Stimulated activated CD4-positive, alpha-beta T cell treated with anti-CD3 and anti-CD28 coated beads, Interleukin-15, amount 100 ng/mL, for 24 hours (primary cell): ENCODE measurements around the gene EOGT.

ENCODE experiments used
- DNase-seq: peaks from one replicate; pipeline ENCODE4 v3.0.0-alpha.2; 2020

EOGT gene

GRCh38 chr3:69013253-69014021 is at the start of gene EOGT:
Gene EOGT, minus strand, starts transcription at chr3:69013684. Its CDS starts 3,838 bp downstream, at chr3:69009846.
- peak; percentile 91 for DNase-seq

GRCh38 chr3:69059688-69060087 is 46.2 kb upstream of the EOGT start:
- DNase-seq: no peak

DNA sequence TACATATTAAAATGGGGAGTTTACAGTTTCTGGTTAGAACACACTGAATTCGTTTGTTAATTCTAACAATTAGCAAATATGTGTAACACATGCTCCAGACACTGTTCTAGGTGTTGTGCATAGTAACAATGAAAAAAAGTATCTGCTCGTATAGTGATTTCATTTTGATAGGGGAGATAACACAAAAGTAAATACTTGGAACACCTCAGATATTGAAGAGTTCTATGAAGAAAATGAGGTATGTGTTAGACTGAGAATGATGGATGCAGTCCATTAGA is 45.4 kb upstream of the EOGT start:
- no peak for DNase-seq

- no peak for DNase-seq
These were observed 44.9 kb upstream of the EOGT start for GRCh38 chr3:69058180-69058946.

GRCh38 chr3:69052472-69052898 is 39.0 kb upstream of the EOGT start:
- no peak for DNase-seq

DNA sequence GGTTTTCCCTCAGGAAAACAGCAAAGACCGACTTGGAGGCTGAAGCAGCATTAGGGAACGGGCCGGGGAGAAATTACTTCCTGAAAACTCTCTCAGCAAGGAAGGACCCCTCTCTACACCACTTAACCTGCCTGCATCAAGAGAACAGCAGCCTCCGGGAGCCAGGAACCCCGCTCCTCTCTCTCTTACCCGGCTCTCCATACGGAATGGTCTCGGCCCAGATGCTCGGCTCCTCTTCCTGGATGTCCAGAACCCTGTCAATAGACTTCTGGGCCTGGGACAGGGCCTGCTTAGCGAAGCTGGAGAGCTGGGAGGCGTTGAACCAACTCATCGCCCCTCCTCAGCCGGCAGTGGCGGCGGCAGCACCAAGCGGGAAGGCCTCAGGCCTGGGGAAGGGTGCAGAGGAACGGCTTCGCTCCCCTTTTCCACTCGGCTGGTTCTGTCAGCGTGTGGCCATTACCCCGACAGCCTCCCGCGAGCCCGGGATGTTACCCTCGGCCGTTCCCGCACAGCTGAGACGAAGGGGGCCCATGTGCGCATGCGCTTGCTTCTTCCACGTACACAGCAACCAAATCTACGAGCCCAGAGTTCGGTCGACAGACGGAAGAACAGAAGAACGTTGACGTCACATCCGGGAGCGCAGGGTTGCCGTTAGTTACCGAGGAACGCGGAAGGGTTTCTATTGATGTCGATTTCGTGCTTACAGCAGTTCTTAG is 38.4 kb upstream of the EOGT start, which contains the start of gene TMF1:
Gene TMF1 (minus strand): TSS at position 578 of the 716 bp plus-strand sequence. CDS start 247 bp downstream, at position 331.
- DNase-seq: peak; percentile 98

GRCh38 chr3:69048990-69049389 is 35.5 kb upstream of the EOGT start:
- DNase-seq: no peak

DNA sequence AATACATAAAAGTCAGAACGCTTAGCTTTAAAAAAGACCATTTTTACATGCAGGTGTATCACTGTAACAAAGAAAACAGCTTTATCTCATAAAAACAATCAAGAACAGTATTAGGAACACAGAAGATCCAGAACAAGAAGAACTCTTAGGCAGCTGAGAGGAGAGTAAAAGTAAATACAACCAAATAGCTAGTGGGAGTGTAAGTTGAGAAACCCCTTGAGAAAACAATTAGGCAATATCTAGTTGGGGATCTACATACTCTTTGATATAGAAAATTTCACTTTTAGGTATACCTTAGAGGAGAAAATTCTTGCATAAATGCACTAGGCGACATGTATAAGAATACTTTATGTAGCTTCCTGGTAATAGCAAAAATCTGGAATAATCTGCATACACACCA is 31.1 kb upstream of the EOGT start:
- DNase-seq: no peak

DNA sequence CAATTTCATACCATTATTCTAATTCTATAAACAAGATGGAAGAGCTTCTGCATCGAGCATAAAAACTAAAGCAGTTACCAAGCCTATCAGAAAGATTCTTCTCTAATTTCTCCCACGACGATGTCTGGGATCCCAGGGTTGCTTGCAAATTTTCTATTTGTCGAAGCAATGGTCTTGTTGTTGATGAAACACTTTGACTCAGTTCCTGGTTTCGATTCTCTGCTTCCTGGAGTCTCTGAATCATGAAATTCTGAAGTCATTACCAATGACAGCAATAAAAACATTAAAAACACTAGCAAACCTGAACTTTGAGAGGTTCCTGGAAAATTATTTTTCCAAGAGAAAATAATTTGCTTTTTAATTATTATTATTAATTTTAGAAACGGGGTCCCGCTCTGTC is 20.0 kb upstream of the EOGT start:
- no peak for DNase-seq

- DNase-seq: no peak
These were observed 19.3 kb upstream of the EOGT start for GRCh38 chr3:69032737-69033136.

DNA sequence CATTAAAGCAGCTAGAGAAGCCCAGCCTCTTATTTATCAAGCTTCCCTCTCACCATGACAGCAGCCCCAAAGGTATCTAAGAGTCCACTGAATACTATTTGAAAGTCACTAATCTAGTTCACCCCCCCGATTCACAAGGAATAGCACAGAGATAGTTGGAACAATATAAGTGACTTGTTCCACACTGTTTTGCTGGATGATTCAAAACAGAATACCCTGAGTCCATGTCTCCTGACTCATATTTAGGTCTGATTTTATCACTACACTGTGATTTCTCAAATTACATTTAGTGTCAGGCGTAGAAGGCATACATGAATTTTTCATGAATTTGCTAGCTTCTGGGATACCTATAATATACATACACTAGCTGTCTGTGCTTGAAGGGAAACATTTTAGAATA is 18.7 kb upstream of the EOGT start:
- DNase-seq: no peak

GRCh38 chr3:69031635-69032034 is 18.2 kb upstream of the EOGT start:
- DNase-seq: no peak

DNA sequence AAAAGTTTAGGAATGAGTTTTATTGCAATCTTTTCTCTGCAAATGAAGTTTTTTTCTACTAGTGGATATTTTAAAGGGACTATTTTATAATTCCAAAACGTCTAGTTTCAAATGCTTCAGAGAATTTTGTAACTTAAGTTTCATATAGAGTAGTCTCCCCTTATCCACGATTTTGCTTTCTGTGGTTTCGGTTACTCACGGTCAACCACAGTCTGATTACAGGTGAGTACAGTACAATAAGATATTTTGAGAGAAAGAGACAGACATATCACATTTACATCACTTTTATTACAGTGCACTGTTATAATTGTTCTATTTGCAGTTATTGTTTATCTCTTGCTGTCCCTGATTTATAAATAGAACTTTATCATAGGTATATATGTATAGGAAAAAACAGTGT is 7.4 kb upstream of the EOGT start:
- DNase-seq: no peak

DNA sequence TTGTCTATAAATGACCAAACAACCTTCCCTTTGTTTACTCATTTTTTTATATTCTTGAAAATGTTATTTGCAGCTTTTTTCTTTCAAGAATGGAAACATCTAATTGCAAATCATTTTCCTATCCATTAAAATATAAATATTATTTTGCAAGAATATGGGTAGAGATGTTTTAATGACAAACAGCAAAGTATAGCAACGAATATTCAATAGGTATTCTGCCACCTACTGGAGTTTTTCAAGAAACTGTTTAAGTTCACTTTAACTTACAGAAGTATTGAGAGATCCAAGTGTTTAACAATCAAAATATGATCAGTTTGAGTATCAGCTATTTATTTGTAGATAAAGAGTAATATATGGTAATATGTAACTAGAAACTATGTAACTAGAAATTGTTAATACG is 6.9 kb upstream of the EOGT start:
- DNase-seq: no peak

GRCh38 chr3:69016901-69017300 is 3.4 kb upstream of the EOGT start:
- no peak for DNase-seq

- DNase-seq: no peak
These were observed 2.6 kb upstream of the EOGT start for GRCh38 chr3:69016102-69016501.

DNA sequence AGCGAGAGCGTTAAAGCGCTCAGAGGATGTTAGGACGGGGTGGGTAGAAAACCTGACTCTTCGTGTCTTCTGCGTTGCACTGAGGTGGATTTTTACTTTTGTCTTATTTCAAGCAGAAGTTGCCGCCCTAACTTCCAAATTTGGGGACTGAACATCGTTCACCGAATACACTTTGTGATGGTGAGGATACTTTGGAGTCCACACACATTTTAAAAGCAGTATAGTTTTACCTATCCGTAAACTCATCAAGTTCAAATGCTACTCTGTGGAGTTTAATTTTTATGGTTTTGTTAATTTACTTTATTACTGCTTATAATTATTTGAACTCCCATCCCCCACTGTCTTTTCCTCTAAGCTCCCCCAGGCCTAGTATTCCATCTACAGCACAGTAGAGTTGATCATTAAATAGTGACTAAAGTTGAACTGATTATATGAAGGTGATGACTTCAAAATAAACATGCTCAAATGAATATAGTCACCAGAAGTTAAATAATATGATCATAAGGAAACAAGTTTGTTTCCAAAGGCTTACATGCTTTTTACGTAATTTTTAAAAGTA is 617 bp upstream of the EOGT start:
- no peak for DNase-seq

DNA sequence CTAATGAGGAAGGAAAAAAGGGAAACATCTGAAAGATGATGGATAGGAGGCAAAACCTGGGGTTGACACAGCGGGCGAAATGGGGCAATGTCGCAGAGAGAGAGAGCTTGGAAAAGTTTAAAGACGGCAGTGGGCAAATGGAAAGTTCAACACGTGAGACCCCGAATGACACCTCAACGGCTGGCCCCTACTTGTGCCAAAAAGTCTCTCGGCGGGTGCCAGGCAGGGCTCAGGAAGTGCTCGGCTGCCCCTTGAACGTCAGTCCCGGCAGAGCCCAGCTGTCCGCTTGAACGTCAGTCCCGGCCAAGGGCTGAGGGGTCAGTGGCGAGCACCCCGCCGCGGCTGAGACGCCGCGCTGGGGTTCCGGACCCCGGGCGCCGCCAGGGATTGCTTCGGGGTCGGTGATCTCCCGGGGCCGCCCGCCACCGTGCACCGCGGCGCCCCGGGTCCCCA is 658 bp downstream of the EOGT start:
- no peak for DNase-seq

DNA sequence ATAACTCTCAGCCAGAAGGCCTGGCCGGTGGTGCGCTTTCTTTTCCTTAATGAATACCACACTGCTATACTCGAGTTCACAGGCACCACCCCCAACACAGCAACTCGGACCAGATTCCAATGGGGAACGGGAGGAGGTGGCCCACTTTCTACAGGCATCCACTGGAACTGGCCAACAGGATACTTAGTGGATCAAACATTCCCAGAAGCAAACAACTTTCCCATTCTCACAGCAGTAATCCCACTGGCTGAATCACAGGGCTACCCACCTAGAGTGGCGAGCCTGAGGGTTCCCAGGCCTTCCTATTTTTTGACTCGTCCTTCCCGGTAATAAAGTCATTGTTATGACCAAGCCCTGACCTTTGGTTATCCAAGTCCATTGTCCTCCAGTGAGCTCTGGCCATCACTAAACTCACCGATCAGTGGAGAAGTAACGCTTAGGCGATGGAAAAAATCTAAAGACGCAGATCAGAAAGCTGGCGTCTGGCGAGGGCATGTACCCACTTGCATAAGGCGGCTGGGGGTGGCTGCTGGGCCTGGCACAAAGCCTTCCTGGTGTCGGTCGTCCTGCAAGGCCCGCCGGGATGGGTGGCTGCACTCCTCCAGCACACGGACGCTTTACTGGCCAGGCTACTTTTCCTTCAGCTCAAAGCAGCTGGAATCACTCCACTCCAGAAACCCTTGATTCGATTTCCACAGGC is 1.2 kb downstream of the EOGT start:
- DNase-seq: no peak

- no peak for DNase-seq
These were observed 2.3 kb downstream of the EOGT start for GRCh38 chr3:69011096-69011730.

GRCh38 chr3:69009559-69010410 is 3.7 kb downstream of the EOGT start:
- no peak for DNase-seq
